Measurements from ENCODE around the gene TAMALIN. TPM values are rescaled to one million over a fixed set of nuclear protein-coding genes. Genes with fewer than 3 reads are reported as not detected.

TAMALIN gene
- total and polyA plus RNA-seq, 2 donors from 2014 or later = 22.3 to 52.3 TPM

- intact Hi-C loops (cut with DNase I) = no loop called here
- FAIRE-seq = no peak
These were observed 34.3 kb downstream of the TAMALIN start for GRCh38 chr12:52041035-52041434.

GRCh38 chr12:52041695-52042123 lies 35.0 kb downstream of the TAMALIN start:
- Histone ChIP-seq H3K4me3 (ENCODE audit: low read length in 3 of 3) (no peak overlapping the region), H3K27me3 (ENCODE audit: control insufficient read depth, insufficient read depth, low read length) (no peaks in the 10 kb centered on the region), H3K4me1 (ENCODE audit: control insufficient read depth in 2 of 3, insufficient read depth in 2 of 3, low read depth in 1 of 3, low read length in 3 of 3) (peaks cover 0 to 28% (median 4%) of the 10 kb centered on the region in 3 donors), H3K9me3 (ENCODE audit: control insufficient read depth in 2 of 3, insufficient read depth in 1 of 3, low read length in 3 of 3) (no peaks in the 10 kb centered on the region), H3K36me3 (ENCODE audit: control insufficient read depth in 2 of 3, insufficient read depth in 3 of 3, low read length in 3 of 3) (no peaks in the 10 kb centered on the region), H3K27ac (ENCODE audit: low read depth in 2 of 2, low read length in 2 of 2) (no peak overlapping the region), H3K9ac (ENCODE audit: low read length in 3 of 3) (no peak overlapping the region)
- DNase-seq = no peak
- FAIRE-seq = no peak
- TF ChIP-seq CTCF (IDR thresholded peaks at IDR 0.05; ENCODE audit: borderline replicate concordance, extremely low read depth, insufficient read depth) = no peak
- intact Hi-C loops (cut with DNase I) = no loop called here

More at GRCh38 chr12:52041035-52041434, 34.3 kb downstream of the TAMALIN start:
- Histone ChIP-seq H3K27ac (ENCODE audit: low read depth in 2 of 2, low read length in 2 of 2) (no peak overlapping the region), H3K27me3 (ENCODE audit: control insufficient read depth, insufficient read depth, low read length) (no peaks in the 10 kb centered on the region), H3K9me3 (ENCODE audit: control insufficient read depth in 2 of 3, insufficient read depth in 1 of 3, low read length in 3 of 3) (no peaks in the 10 kb centered on the region), H3K36me3 (ENCODE audit: control insufficient read depth in 2 of 3, insufficient read depth in 3 of 3, low read length in 3 of 3) (no peaks in the 10 kb centered on the region), H3K4me3 (ENCODE audit: low read length in 3 of 3) (no peak overlapping the region), H3K9ac (ENCODE audit: low read length in 3 of 3) (peak overlapping the region in 1 of 3 donors; percentile 3), H3K4me1 (ENCODE audit: control insufficient read depth in 2 of 3, insufficient read depth in 2 of 3, low read depth in 1 of 3, low read length in 3 of 3) (peaks cover 0 to 34% (median 11%) of the 10 kb centered on the region in 3 donors)
- no peak for TF ChIP-seq CTCF (IDR thresholded peaks at IDR 0.05; ENCODE audit: borderline replicate concordance, extremely low read depth, insufficient read depth)
- DNase-seq = no peak

- H3K9me3 ChIP-seq (ENCODE audit: control insufficient read depth in 2 of 3, insufficient read depth in 1 of 3, low read length in 3 of 3) = no peaks in the 10 kb centered on the region
- peak overlapping the region in 1 of 2 donors; percentile 79 for H3K27ac ChIP-seq (ENCODE audit: low read depth in 2 of 2, low read length in 2 of 2)
- no peak for TF ChIP-seq CTCF (IDR thresholded peaks at IDR 0.05; ENCODE audit: borderline replicate concordance, extremely low read depth, insufficient read depth)
- no peak for FAIRE-seq
- H3K36me3 ChIP-seq (ENCODE audit: control insufficient read depth in 2 of 3, insufficient read depth in 3 of 3, low read length in 3 of 3) = no peaks in the 10 kb centered on the region
- H3K9ac ChIP-seq (ENCODE audit: low read length in 3 of 3) = no peak overlapping the region
- H3K4me1 ChIP-seq (ENCODE audit: control insufficient read depth in 2 of 3, insufficient read depth in 2 of 3, low read depth in 1 of 3, low read length in 3 of 3) = peaks cover 0 to 28% (median 4%) of the 10 kb centered on the region in 3 donors
- no peak overlapping the region for H3K4me3 ChIP-seq (ENCODE audit: low read length in 3 of 3)
- no peak for DNase-seq
- intact Hi-C loops (cut with DNase I) = no loop called here
- H3K27me3 ChIP-seq (ENCODE audit: control insufficient read depth, insufficient read depth, low read length) = no peaks in the 10 kb centered on the region
These were observed 36.1 kb downstream of the TAMALIN start for GRCh38 chr12:52042706-52043385.
